Measurements from ENCODE around the gene PROC. TPM values are rescaled to one million over a fixed set of nuclear protein-coding genes. Genes with fewer than 3 reads are reported as not detected.
A peak's percentile ranks its signal among the peaks of the same experiment; 100 is the strongest.

Gene PROC
- total and polyA plus RNA-seq, 2 of the 8 experiments (the other 6 are each of a cell fraction or from before 2014, with no cell fraction given) = 1.5 to 1.6 TPM

DNA sequence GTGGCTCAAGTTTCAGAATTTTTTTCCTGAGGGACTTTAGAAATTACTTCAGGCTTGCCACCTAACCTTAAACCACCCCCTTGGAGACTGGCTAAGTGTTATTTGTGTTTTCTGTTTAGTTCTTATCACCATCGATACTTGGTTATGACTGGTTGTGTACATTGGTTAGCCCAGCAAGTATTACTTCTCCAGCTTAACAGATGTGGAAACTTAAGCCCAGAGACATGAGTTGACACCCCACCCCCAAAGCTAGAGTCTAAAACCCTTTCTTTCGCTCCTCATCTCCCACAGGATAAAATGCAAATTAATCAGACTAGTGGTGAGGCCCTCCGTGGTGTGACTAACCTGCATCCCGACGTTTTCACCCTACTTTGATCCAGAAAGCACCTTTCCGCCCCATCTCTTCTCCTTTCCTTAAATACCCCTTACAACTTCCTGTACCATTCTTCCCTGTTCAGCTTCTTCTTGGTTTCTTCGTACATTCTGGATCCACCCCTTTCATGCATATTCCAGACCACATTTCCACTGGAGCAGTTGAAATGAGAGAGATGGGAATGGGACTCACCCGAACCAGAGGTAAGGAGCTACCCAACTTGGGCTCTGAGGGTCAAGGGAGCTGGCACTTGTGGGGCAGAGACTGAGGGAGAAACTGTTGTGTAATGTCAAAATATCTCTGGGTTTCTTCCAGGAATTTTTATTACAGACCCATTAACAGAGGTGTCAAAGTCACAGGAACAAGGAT lies 29.6 kb upstream of the PROC start:
- H3K18ac ChIP-seq (ENCODE audit: extremely low read depth, low read length) = peak overlapping the region; percentile 64; the same call in 1 of the 2 replicates
- no peak overlapping the region for H3K23ac ChIP-seq (ENCODE audit: insufficient read length)
- H3K4me3 ChIP-seq (ENCODE audit: extremely low read depth in 1 of 4, insufficient read depth in 2 of 4, low read depth in 3 of 4, low read length in 4 of 4) = peak overlapping the region; percentile 41 to 70 (median 54)
- peak overlapping the region; percentile 93 for H2AFZ ChIP-seq (ENCODE audit: low read length)
- H2BK12ac ChIP-seq (ENCODE audit: low read depth, low read length) = no peak overlapping the region
- peak overlapping the region; percentile 39; the same call in 1 of the 2 replicates for H3K27ac ChIP-seq (ENCODE audit: low read depth, low read length)
- ChIA-PET CTCF (ENCODE audit: partially characterized antibody) (interaction anchor here (0.6 to 1.9 kb wide), 9 partner anchors 11 to 87 kb away, joined by 3 to 8 read pairs (median 4); no protein-coding TSS in a partner anchor), POLR2A (ENCODE audit: partially characterized antibody) (interaction anchor here (1.1 to 2.1 kb wide), 3 partner anchors 9 to 14 kb away, joined by 3 to 12 read pairs (median 5); no protein-coding TSS in a partner anchor)
- H4K5ac ChIP-seq (ENCODE audit: insufficient read length, low read depth, low read length) = peak overlapping the region; percentile 51
- no peaks in the 10 kb centered on the region; a peak in 1 of 7 replicates for H3K27me3 ChIP-seq (replicated peaks in 1 of 4; ENCODE audit: control insufficient read depth in 3 of 4, extremely low read depth in 1 of 4, insufficient read depth in 3 of 4, low read length in 3 of 4)
- no peak overlapping the region for H3K14ac ChIP-seq (ENCODE audit: insufficient read length)
- DNase-seq (ENCODE audit: low read depth in 1 of 2, low spot score in 2 of 2) (no peak), FAIRE-seq (no peak)
- H3K9ac ChIP-seq (replicated peaks in 1 of 4; ENCODE audit: extremely low read depth in 1 of 4, low read depth in 3 of 4, low read length in 3 of 4) = peak overlapping the region in 3 of 4 experiments; percentile 55 to 65 (median 56); a peak in 3 of 7 replicates
- H2AK5ac ChIP-seq (ENCODE audit: low read depth, low read length) = no peak overlapping the region
- peak overlapping the region; percentile 94 for H4K91ac ChIP-seq (replicated peaks; ENCODE audit: insufficient read length, low read length)
- no peaks in the 10 kb centered on the region for H3K9me3 ChIP-seq (ENCODE audit: insufficient read depth in 2 of 2, low read depth in 1 of 2, low read length in 1 of 2)
- no peak for TF ChIP-seq SAP30 (IDR thresholded peaks at IDR 0.05; ENCODE audit: insufficient read depth, insufficient replicate concordance, low read length)
- H3K56ac ChIP-seq (replicated peaks; ENCODE audit: insufficient read length, low read depth, low read length) = no peak overlapping the region
- H2BK15ac ChIP-seq (ENCODE audit: low read length) = no peak overlapping the region
- no peaks in the 10 kb centered on the region for H3K36me3 ChIP-seq (ENCODE audit: control insufficient read depth in 2 of 4, insufficient read depth in 4 of 4, low read length in 3 of 4)
- H3K79me2 ChIP-seq (ENCODE audit: control insufficient read depth in 1 of 2, insufficient read depth in 2 of 2, low read length in 2 of 2) = peaks cover 0 to 30% of the 10 kb centered on the region in 2 experiments; a peak in 2 of 4 replicates
- peaks cover 0 to 4% of the 10 kb centered on the region in 2 experiments for H4K20me1 ChIP-seq (replicated peaks in 1 of 2; ENCODE audit: control insufficient read depth in 1 of 2, insufficient read depth in 2 of 2, low read length in 2 of 2)
- H4K8ac ChIP-seq (ENCODE audit: extremely low read depth, insufficient read depth, low read length) = peak overlapping the region; percentile 94; the same call in 1 of the 2 replicates
- H2BK5ac ChIP-seq (ENCODE audit: low read depth, low read length) = peak overlapping the region; percentile 89
- peak overlapping the region; percentile 36 for H2BK120ac ChIP-seq (replicated peaks; ENCODE audit: low read depth, low read length)
- H3K79me1 ChIP-seq (ENCODE audit: low read depth, low read length) = peaks cover 2% of the 10 kb centered on the region; the same call in 1 of the 2 replicates
- H2BK20ac ChIP-seq (ENCODE audit: low read length) = 0 out of 2 replicates have a peak overlapping the region, but pooled peaks have one; percentile 15
- peaks cover 0 to 8% (median 3%) of the 10 kb centered on the region in 4 experiments; a peak in 3 of 7 replicates for H3K4me1 ChIP-seq (replicated peaks in 1 of 4; ENCODE audit: control insufficient read depth in 3 of 4, insufficient read depth in 4 of 4, low read length in 3 of 4)
- 60 to 100% methylated on average over 2 to 8 of the region's 8 CpGs for WGBS, 2 experiments (ENCODE audit: extremely low coverage in 1 of 2, insufficient coverage in 1 of 2, insufficient read length in 1 of 2, insufficient replicate concordance in 2 of 2, low coverage in 1 of 2, low lambda C conversion rate in 2 of 2, missing lambda C conversion rate in 1 of 2)
- H3K23me2 ChIP-seq (ENCODE audit: low read depth, low read length) = peaks cover 5% of the 10 kb centered on the region
- H3K4me2 ChIP-seq (ENCODE audit: insufficient read depth in 1 of 2, low read depth in 2 of 2, low read length in 2 of 2) = peak overlapping the region; percentile 85 to 91
- no peak overlapping the region for H3K4ac ChIP-seq (replicated peaks; ENCODE audit: insufficient read length, low read depth, low read length)
